PC-9 (cell line): ENCODE results near the gene TMEM231. TPM values are rescaled to one million over a fixed set of nuclear protein-coding genes. Genes with fewer than 3 reads are reported as not detected.

ENCODE experiments used
- BruUV-seq: library from RNA; stranded (reverse); fragments of 400-500 nt; replicated peaks from 2 replicates; lab custom pipeline; 2021; lab: Mats Ljungman, UMichigan
- CTCF ChIA-PET: fragments of 300-600 bp; sonication (Branson Sonifier 250); formaldehyde crosslinking; loops from one replicate; lab custom pipeline; 2022; ENCODE audit warnings: antibody characterized with exemption; lab: Charles Lee
- POLR2A ChIA-PET: fragments of 300-600 bp; sonication (Branson Sonifier 250); formaldehyde crosslinking; loops from one replicate; lab custom pipeline; 2022; ENCODE audit warnings: antibody characterized with exemption; ENCODE audit not compliant: unreplicated experiment; lab: Charles Lee
- DNase-seq, 2 experiments: peaks; one replicate each; pipeline versions ENCODE4 v3.0.0 to v3.0.0-alpha.2; 2015 to 2022; ENCODE audit warnings: mixed read lengths in 1 of 2
- H2AFZ ChIP-seq: fragments of 200-600 bp; sonication (generic); 2 replicates; pipeline ENCODE4 v1.8.1; 2017; ENCODE audit warnings: antibody characterized with exemption
- H3F3A ChIP-seq: fragments of 200-600 bp; sonication (generic); 2 replicates; pipeline ENCODE4 v1.8.1; 2017; ENCODE audit warnings: antibody characterized with exemption, mild to moderate bottlenecking, low read depth; ENCODE audit not compliant: insufficient read depth
- H3K27ac ChIP-seq: fragments of 200-600 bp; sonication (generic); 2 replicates; pipeline ENCODE4 v1.6.1; 2016; ENCODE audit warnings: mixed run types
- H3K27me3 ChIP-seq: fragments of 200-600 bp; sonication (generic); 2 replicates; pipeline ENCODE4 v1.6.1; 2016; ENCODE audit warnings: low read depth, mixed run types; ENCODE audit not compliant: insufficient read depth
- H3K36me3 ChIP-seq: fragments of 200-600 bp; sonication (generic); 2 replicates; pipeline ENCODE4 v1.6.1; 2016; ENCODE audit warnings: low read depth, mixed run types
- H3K4me1 ChIP-seq: fragments of 200-600 bp; sonication (generic); replicated peaks from 2 replicates; pipeline ENCODE4 v1.6.1; 2016; ENCODE audit warnings: mixed run types; ENCODE audit not compliant: insufficient read depth
- H3K4me2 ChIP-seq: fragments of 200-600 bp; sonication (generic); 2 replicates; pipeline ENCODE4 v1.6.1; 2017; ENCODE audit warnings: mixed run types
- H3K4me3 ChIP-seq: fragments of 200-600 bp; sonication (generic); 2 replicates; pipeline ENCODE4 v1.6.1; 2016; ENCODE audit warnings: mixed run types
- H3K79me2 ChIP-seq: fragments of 200-600 bp; sonication (generic); 2 replicates; pipeline ENCODE4 v1.6.1; 2017; ENCODE audit warnings: low read depth, mixed run types
- H3K9me2 ChIP-seq: fragments of 200-600 bp; sonication (generic); 2 replicates; pipeline ENCODE4 v1.8.1; 2017; ENCODE audit warnings: mild to moderate bottlenecking; ENCODE audit not compliant: insufficient read depth
- H3K9me3 ChIP-seq: fragments of 200-600 bp; sonication (generic); 2 replicates; pipeline ENCODE4 v1.8.1; 2016; ENCODE audit warnings: low read depth; ENCODE audit not compliant: insufficient read depth
- H4K20me1 ChIP-seq: fragments of 200-600 bp; sonication (generic); 2 replicates; pipeline ENCODE4 v1.8.1; 2017; ENCODE audit not compliant: insufficient read depth
- EZH2 ChIP-seq: fragments of 200-600 bp; sonication (generic); IDR thresholded peaks from 2 replicates; pipeline ENCODE4 v1.8.0; 2017; ENCODE audit warnings: antibody characterized with exemption, low read depth
- intact Hi-C: fragments of 100-400 bp; cut with micrococcal nuclease; formaldehyde crosslinking; loops from one replicate; pipeline ENCODE4 v1.10.0; 2022; ENCODE audit not compliant: unreplicated experiment
- total RNA-seq: library from RNA; stranded (reverse); gene quantifications from 2 replicates; pipeline ENCODE4 v1.2.3, GENCODE V29; 2021
- TF ChIP-seq, protein P1 (sequence below): fragments of 200-600 bp; sonication (generic); conservative IDR thresholded peaks from 2 replicates; pipeline ENCODE4 v1.6.1; 2017; ENCODE audit warnings: mixed run types, antibody characterized with exemption, mild to moderate bottlenecking, moderate library complexity

Gene TMEM231
- total RNA-seq, 1 experiment from 2014 or later: 18.8 TPM

- Histone ChIP-seq H3K4me1 (no peaks in the 10 kb centered on the region), H3K27ac (no peak overlapping the region), H3K79me2 (no peaks in the 10 kb centered on the region), H3K36me3 (no peaks in the 10 kb centered on the region), H3K4me2 (no peak overlapping the region), H3K4me3 (no peak overlapping the region), H3K27me3 (no peaks in the 10 kb centered on the region), H2AFZ (no peak overlapping the region), H3F3A (no peaks in the 10 kb centered on the region), H3K9me3 (no peaks in the 10 kb centered on the region), H3K9me2 (no peaks in the 10 kb centered on the region), H4K20me1 (no peaks in the 10 kb centered on the region)
- BruUV-seq: no TSS peak
- POLR2A ChIA-PET: no interaction called here
- DNase-seq: no peak
- CTCF ChIA-PET: no interaction called here
- intact Hi-C loops: no loop called here
- no peak for TF ChIP-seq EZH2
Observed at GRCh38 chr16:75590920-75591843, 35.1 kb upstream of the TMEM231 start.

GRCh38 chr16:75589306-75589705 is 33.3 kb upstream of the TMEM231 start:
- H3K27ac ChIP-seq: no peak overlapping the region
- TF ChIP-seq EZH2: no peak
- TF ChIP-seq, protein P1, sequence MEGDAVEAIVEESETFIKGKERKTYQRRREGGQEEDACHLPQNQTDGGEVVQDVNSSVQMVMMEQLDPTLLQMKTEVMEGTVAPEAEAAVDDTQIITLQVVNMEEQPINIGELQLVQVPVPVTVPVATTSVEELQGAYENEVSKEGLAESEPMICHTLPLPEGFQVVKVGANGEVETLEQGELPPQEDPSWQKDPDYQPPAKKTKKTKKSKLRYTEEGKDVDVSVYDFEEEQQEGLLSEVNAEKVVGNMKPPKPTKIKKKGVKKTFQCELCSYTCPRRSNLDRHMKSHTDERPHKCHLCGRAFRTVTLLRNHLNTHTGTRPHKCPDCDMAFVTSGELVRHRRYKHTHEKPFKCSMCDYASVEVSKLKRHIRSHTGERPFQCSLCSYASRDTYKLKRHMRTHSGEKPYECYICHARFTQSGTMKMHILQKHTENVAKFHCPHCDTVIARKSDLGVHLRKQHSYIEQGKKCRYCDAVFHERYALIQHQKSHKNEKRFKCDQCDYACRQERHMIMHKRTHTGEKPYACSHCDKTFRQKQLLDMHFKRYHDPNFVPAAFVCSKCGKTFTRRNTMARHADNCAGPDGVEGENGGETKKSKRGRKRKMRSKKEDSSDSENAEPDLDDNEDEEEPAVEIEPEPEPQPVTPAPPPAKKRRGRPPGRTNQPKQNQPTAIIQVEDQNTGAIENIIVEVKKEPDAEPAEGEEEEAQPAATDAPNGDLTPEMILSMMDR: no peak
- H3K4me1 ChIP-seq: no peaks in the 10 kb centered on the region
- H3K36me3 ChIP-seq: no peaks in the 10 kb centered on the region
- no peak overlapping the region for H2AFZ ChIP-seq
- no peak for DNase-seq
- H3K27me3 ChIP-seq: no peaks in the 10 kb centered on the region
- no peaks in the 10 kb centered on the region for H3F3A ChIP-seq
- no peak overlapping the region for H3K4me3 ChIP-seq
- no peaks in the 10 kb centered on the region for H3K9me2 ChIP-seq
- CTCF ChIA-PET: no interaction called here
- no peaks in the 10 kb centered on the region for H3K9me3 ChIP-seq
- intact Hi-C loops: no loop called here
- no peaks in the 10 kb centered on the region for H4K20me1 ChIP-seq
- BruUV-seq: no TSS peak
- POLR2A ChIA-PET: no interaction called here
- H3K4me2 ChIP-seq: no peak overlapping the region
- H3K79me2 ChIP-seq: no peaks in the 10 kb centered on the region

DNA sequence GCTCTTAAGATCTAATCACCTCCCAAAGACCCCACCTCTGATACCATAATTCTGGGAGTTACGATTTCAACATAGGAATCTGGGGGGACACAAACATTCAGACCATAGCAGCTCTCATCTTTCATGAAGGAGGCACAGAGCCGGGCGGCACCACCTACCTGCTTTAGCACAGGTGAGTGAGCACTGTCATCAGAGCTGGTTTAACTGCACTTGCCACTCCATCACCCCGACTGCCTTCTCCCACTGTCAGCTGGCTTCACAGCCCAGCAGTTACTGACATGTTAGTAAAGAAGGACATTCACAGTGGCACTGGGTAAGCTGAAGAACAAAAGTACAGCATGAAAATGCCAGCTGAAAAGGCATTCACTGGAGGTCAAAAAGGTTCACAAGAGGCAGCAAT is 32.7 kb upstream of the TMEM231 start:
- BruUV-seq: no TSS peak
- Histone ChIP-seq H3K36me3 (no peaks in the 10 kb centered on the region), H3K9me3 (no peaks in the 10 kb centered on the region)

More for the DNA sequence above, 32.7 kb upstream of the TMEM231 start:
- intact Hi-C loops: no loop called here
- H3K9me2 ChIP-seq: no peaks in the 10 kb centered on the region
- no peaks in the 10 kb centered on the region for H4K20me1 ChIP-seq
- H3K4me1 ChIP-seq: no peaks in the 10 kb centered on the region
- no peak overlapping the region for H3K4me2 ChIP-seq
- no peak overlapping the region for H3K27ac ChIP-seq
- H3K27me3 ChIP-seq: no peaks in the 10 kb centered on the region
- TF ChIP-seq EZH2: no peak
- TF ChIP-seq, protein P1: no peak
- CTCF ChIA-PET: no interaction called here
- POLR2A ChIA-PET: interaction anchor here (0.5 kb wide), 1 partner anchor 653 kb away, joined by 7 read pairs; no protein-coding TSS in a partner anchor
- H3K79me2 ChIP-seq: no peaks in the 10 kb centered on the region
- DNase-seq: no peak
- H3K4me3 ChIP-seq: no peak overlapping the region
- no peak overlapping the region for H2AFZ ChIP-seq
- H3F3A ChIP-seq: no peaks in the 10 kb centered on the region
